ENCODE results near the gene VWA8. TPM values are rescaled to one million over a fixed set of nuclear protein-coding genes. Genes with fewer than 3 reads are reported as not detected.

The VWA8 gene
- polyA plus RNA-seq (2012; rRNA removed) = 5.5 and 6.3 TPM in 2 replicates
- 7.0 and 7.3 TPM in 2 replicates for polyA plus RNA-seq (2012; cell fraction: cytosol; rRNA removed)
- polyA plus RNA-seq (2012; cell fraction: nucleus; rRNA removed) = 4.5 and 8.9 TPM in 2 replicates

GRCh38 chr13:41960637-41961465, at the start of gene VWA8:
VWA8 (minus strand) TSS chr13:41961109; CDS start chr13:41961015, 94 bp downstream.
- peak within 1 kb of the TSS; percentile 85 to 86 for H3K4me3 ChIP-seq (ENCODE audit: low read depth in 2 of 2, low read length in 1 of 2)
- H3K4me1 ChIP-seq (ENCODE audit: control insufficient read depth in 1 of 2, insufficient read depth in 2 of 2, low read depth in 1 of 2, low read length in 1 of 2) = peaks cover 0 to 5% of the 10 kb centered on the region in 2 experiments; a peak in 2 of 4 replicates
- H3K9me3 ChIP-seq = no peaks in the 10 kb centered on the region
- peaks cover 42% of the 10 kb centered on the region for H3K79me2 ChIP-seq (ENCODE audit: insufficient read depth)
- TF ChIP-seq USF2 (IDR thresholded peaks at IDR 0.05; ENCODE audit: borderline replicate concordance, low read depth, low read length) (no peak), FOXM1 (IDR thresholded peaks at IDR 0.05; ENCODE audit: low read depth) (no peak), TAF1 (IDR thresholded peaks at IDR 0.05; ENCODE audit: borderline replicate concordance, low read depth, low read length) (peak; percentile 92), SMC3 (IDR thresholded peaks at IDR 0.05; ENCODE audit: low read depth, low read length) (0 out of 2 replicates have a peak, but pooled peaks have one; percentile 7), RAD21 (IDR thresholded peaks at IDR 0.05; ENCODE audit: low read length) (no peak), CHD2 (IDR thresholded peaks at IDR 0.05; ENCODE audit: low read length, partially characterized antibody) (peak; percentile 22), MAX (IDR thresholded peaks at IDR 0.05; ENCODE audit: low read depth) (peak; percentile 30; the same call in 1 of the 2 replicates), GABPA (IDR thresholded peaks at IDR 0.05; ENCODE audit: low read depth) (peak; percentile 82), MXI1 (IDR thresholded peaks at IDR 0.05; ENCODE audit: low read depth, low read length) (peak; percentile 43; the same call in 1 of the 2 replicates), FOXJ3 (CRISPR knock-in tag; IDR thresholded peaks at IDR 0.05) (no peak), TCF12 (IDR thresholded peaks at IDR 0.05) (0 out of 2 replicates have a peak, but pooled peaks have one; percentile 19), EP300 (IDR thresholded peaks at IDR 0.05; ENCODE audit: borderline replicate concordance in 1 of 2, low read depth in 1 of 2, low read length in 1 of 2) (no peak; a peak in 1 of 4 replicates), GATA2 (CRISPR knock-in tag; IDR thresholded peaks at IDR 0.05) (no peak), SIN3A (IDR thresholded peaks at IDR 0.05; ENCODE audit: borderline replicate concordance, low read depth, low read length) (peak; percentile 77; the same call in 1 of the 2 replicates), POLR2AphosphoS5 (IDR thresholded peaks at IDR 0.05; ENCODE audit: low read depth, low read length) (peak; percentile 37), REST (IDR thresholded peaks at IDR 0.05; ENCODE audit: low read depth, low read length) (0 out of 2 replicates have a peak, but pooled peaks have one; percentile 36)
- H3K4me2 ChIP-seq = peak within 1 kb of the TSS; percentile 92
- 4% methylated on average over 20 of the region's 83 CpGs for WGBS (ENCODE audit: low lambda C conversion rate)
- H3K27ac ChIP-seq (ENCODE audit: low read depth in 2 of 2, low read length in 1 of 2) = peak within 1 kb of the TSS; percentile 72 to 78
- no peaks in the 10 kb centered on the region for H4K20me1 ChIP-seq (ENCODE audit: insufficient read depth)
- peak within 1 kb of the TSS; percentile 94 for H2AFZ ChIP-seq (ENCODE audit: low read depth)
- no peaks in the 10 kb centered on the region for H3K9me2 ChIP-seq
- peak within 1 kb of the TSS; percentile 76 for H3K9ac ChIP-seq
- CTCF ChIA-PET = interaction anchor here (1.1 to 2.0 kb wide), 2 partner anchors 81 to 292 kb away, joined by 5 to 6 read pairs; no protein-coding TSS in a partner anchor
- peaks cover 3% of the 10 kb centered on the region for H3F3A ChIP-seq (replicated peaks; ENCODE audit: insufficient read depth)
- no peaks in the 10 kb centered on the region for H3K36me3 ChIP-seq (replicated peaks in 1 of 2; ENCODE audit: control insufficient read depth in 1 of 2, insufficient read depth in 2 of 2, low read length in 1 of 2)
- peak; percentile 91 for DNase-seq
- no peaks in the 10 kb centered on the region for H3K27me3 ChIP-seq (ENCODE audit: insufficient read depth)
- POLR2A ChIA-PET = interaction anchor here (0.6 kb wide), 1 partner anchor 1134 kb away, joined by 3 read pairs; no protein-coding TSS in a partner anchor
